ENCODE data around the gene PNLIPRP2.

PNLIPRP2 gene

GRCh38 chr10:116686632-116687031, 65.9 kb downstream of the PNLIPRP2 start:
- no peak overlapping the region for H3K4me3 ChIP-seq (ENCODE audit: low read depth, low read length)
- TF ChIP-seq, protein P1, sequence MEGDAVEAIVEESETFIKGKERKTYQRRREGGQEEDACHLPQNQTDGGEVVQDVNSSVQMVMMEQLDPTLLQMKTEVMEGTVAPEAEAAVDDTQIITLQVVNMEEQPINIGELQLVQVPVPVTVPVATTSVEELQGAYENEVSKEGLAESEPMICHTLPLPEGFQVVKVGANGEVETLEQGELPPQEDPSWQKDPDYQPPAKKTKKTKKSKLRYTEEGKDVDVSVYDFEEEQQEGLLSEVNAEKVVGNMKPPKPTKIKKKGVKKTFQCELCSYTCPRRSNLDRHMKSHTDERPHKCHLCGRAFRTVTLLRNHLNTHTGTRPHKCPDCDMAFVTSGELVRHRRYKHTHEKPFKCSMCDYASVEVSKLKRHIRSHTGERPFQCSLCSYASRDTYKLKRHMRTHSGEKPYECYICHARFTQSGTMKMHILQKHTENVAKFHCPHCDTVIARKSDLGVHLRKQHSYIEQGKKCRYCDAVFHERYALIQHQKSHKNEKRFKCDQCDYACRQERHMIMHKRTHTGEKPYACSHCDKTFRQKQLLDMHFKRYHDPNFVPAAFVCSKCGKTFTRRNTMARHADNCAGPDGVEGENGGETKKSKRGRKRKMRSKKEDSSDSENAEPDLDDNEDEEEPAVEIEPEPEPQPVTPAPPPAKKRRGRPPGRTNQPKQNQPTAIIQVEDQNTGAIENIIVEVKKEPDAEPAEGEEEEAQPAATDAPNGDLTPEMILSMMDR (conservative IDR thresholded peaks at IDR 0.05; ENCODE audit: low read depth, low read length), result no peak
- no peak for DNase-seq (ENCODE audit: low read depth)

DNA sequence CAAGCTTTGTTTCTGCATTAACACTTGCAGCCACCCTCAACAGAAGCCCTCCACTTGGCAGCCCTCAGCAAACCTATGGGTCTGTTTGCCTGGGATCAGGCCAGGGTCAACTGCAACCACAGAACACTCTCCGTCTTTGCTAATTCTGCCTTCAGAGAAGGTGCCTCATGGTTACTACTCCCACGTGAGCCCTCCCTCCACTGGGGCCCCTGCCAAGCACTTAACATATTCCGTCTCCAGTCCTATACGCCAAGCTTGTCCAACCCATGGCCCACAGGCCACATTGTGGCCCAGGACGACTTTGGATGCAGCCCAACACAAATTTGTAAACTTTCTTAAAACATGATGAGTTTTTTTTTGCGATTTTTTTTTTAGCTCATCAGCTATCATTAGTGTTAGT, 66.9 kb downstream of the PNLIPRP2 start:
- no peak for DNase-seq (ENCODE audit: low read depth)
- TF ChIP-seq, protein P1 (conservative IDR thresholded peaks at IDR 0.05; ENCODE audit: low read depth, low read length), result no peak
- no peak overlapping the region for H3K4me3 ChIP-seq (ENCODE audit: low read depth, low read length)

DNA sequence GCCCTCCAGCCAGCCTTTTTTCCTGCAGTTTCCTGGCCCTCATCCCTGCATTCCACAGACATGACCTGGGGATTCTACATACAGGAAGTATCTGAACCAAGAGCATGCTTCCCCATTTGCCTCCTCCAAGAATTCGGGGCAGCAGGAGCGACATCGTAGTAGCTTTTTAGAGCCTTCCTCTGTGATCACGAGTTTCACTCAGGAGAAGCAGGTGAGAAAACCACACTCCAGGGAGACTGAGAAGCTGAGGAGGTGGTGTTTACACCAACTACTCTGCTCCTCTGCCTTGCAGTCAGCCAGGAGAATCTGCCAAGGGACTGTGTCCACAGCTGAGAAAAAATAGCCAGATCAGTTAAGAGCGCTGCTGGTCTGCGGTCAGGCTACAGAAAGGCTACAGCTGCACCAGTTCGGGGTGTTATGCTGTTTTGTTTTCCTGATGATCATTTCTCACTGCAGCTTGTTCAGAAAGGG, 67.5 kb downstream of the PNLIPRP2 start:
- TF ChIP-seq, protein P1 (conservative IDR thresholded peaks at IDR 0.05; ENCODE audit: low read depth, low read length), result no peak
- H3K4me3 ChIP-seq (ENCODE audit: low read depth, low read length), result no peak overlapping the region
- DNase-seq (ENCODE audit: low read depth), result peak; percentile 75

GRCh38 chr10:116688741-116689495, 68.2 kb downstream of the PNLIPRP2 start:
- DNase-seq (ENCODE audit: low read depth), result no peak
- H3K4me3 ChIP-seq (ENCODE audit: low read depth, low read length), result no peak overlapping the region
- TF ChIP-seq, protein P1 (conservative IDR thresholded peaks at IDR 0.05; ENCODE audit: low read depth, low read length), result no peak

GRCh38 chr10:116689744-116690143, 69.0 kb downstream of the PNLIPRP2 start:
- no peak for DNase-seq (ENCODE audit: low read depth)
- TF ChIP-seq, protein P1 (conservative IDR thresholded peaks at IDR 0.05; ENCODE audit: low read depth, low read length), result no peak
- no peak overlapping the region for H3K4me3 ChIP-seq (ENCODE audit: low read depth, low read length)

GRCh38 chr10:116690356-116691322, 69.9 kb downstream of the PNLIPRP2 start:
- no peak overlapping the region for H3K4me3 ChIP-seq (ENCODE audit: low read depth, low read length)
- TF ChIP-seq, protein P1 (conservative IDR thresholded peaks at IDR 0.05; ENCODE audit: low read depth, low read length), result peak; percentile 52
- peak; percentile 44 for DNase-seq (ENCODE audit: low read depth)
